Body of pancreas (tissue), 4 donors: ENCODE results near the gene IL6ST. TPM values are rescaled to one million over a fixed set of nuclear protein-coding genes. Genes with fewer than 3 reads are reported as not detected.

Experiments used
- ATAC-seq: fragments of 150-250 bp; one replicate; pipeline ENCODE4 v1.9.1; 2016
- DNase-seq, 4 donors: peaks; one replicate each; pipeline ENCODE4 v3.0.0-alpha.2; 2019
- H3K27ac ChIP-seq, 4 donors: fragments of 200-600 bp; sonication (generic); 1 replicate in 3 of 4; 2 replicates in 1 of 4; pipeline versions ENCODE4 v1.5.1 to v1.6.1; 2016 to 2019; ENCODE audit warnings: mild to moderate bottlenecking in 1 of 4, mixed read lengths in 1 of 4, moderate library complexity in 1 of 4
- H3K27me3 ChIP-seq, 2 donors: fragments of 200-600 bp; sonication (generic); one replicate each; pipeline ENCODE4 v1.6.0; 2016; ENCODE audit warnings: mild to moderate bottlenecking in 1 of 2
- H3K36me3 ChIP-seq, 2 donors: fragments of 200-600 bp; sonication (generic); replicated peaks in 1 of 2; 2 replicates each; pipeline ENCODE4 v1.5.1; 2016; ENCODE audit warnings: low read depth in 2 of 2; ENCODE audit not compliant: insufficient read depth in 1 of 2
- H3K4me1 ChIP-seq: fragments of 200-600 bp; sonication (generic); one replicate; pipeline ENCODE4 v1.6.0; 2016
- H3K4me3 ChIP-seq, 2 donors: fragments of 200-600 bp; sonication (generic); 1 replicate in 1 of 2; 2 replicates in 1 of 2; pipeline ENCODE4 v1.5.1; 2016 to 2019
- H3K9me3 ChIP-seq, 3 donors: fragments of 200-600 bp; sonication (generic); 1 replicate in 2 of 3; 2 replicates in 1 of 3; pipeline ENCODE4 v1.5.1; 2016
- CTCF ChIP-seq, 7 experiments: fragments of 450-650 bp in 4 of 7; fragments of 200-600 bp in 3 of 7; sonication (generic) in 3 of 7; IDR thresholded peaks; one replicate each; pipeline ENCODE4 v1.5.1; 2016 to 2019; ENCODE audit warnings: antibody characterized with exemption in 7 of 7
- POLR2A ChIP-seq, 3 donors: fragments of 450-650 bp; IDR thresholded peaks; one replicate each; pipeline ENCODE4 v1.6.1; 2016; ENCODE audit warnings: antibody characterized with exemption in 3 of 3, mild to moderate bottlenecking in 2 of 3
- WGBS, 2 donors: methylation state at CpG; one replicate each; pipeline ENCODE4 v1.1.5; 2017; 5-methylcytosine and 5-hydroxymethylcytosine counted together
- intact Hi-C: fragments of 100-400 bp; cut with DNase I; formaldehyde crosslinking; loops from one replicate; pipeline ENCODE4 v1.15.1; 2023
- total RNA-seq, 2 donors: library from RNA; depleted of rRNA; stranded (reverse); fragments of >200 nt; gene quantifications; one replicate each; pipeline ENCODE4 v1.1.0, GENCODE V29; 2016

IL6ST gene
- total RNA-seq, 2 donors from 2014 or later: 48.1 to 82.5 TPM

- H3K27me3 ChIP-seq: no peaks in the 10 kb centered on the region
- no peak for ATAC-seq
- intact Hi-C loops: no loop called here
- DNase-seq: no peak
- 87 to 91% methylated on average over 6 of the region's 6 CpGs for WGBS, 2 donors
- peaks cover 29% of the 10 kb centered on the region for H3K4me1 ChIP-seq
- H3K9me3 ChIP-seq: no peaks in the 10 kb centered on the region
- H3K27ac ChIP-seq: no peak overlapping the region
- H3K36me3 ChIP-seq: no peaks in the 10 kb centered on the region
- H3K4me3 ChIP-seq: no peak overlapping the region
- TF ChIP-seq POLR2A (IDR thresholded peaks at IDR 0.05) (no peak), CTCF (IDR thresholded peaks at IDR 0.05) (no peak)
Observed at GRCh38 chr5:55998966-55999365, 4.2 kb upstream of the IL6ST start.

- 80 to 82% methylated on average over 5 of the region's 5 CpGs for WGBS, 2 donors
- Histone ChIP-seq H3K27me3 (no peaks in the 10 kb centered on the region), H3K36me3 (no peaks in the 10 kb centered on the region), H3K9me3 (no peaks in the 10 kb centered on the region), H3K4me3 (no peak overlapping the region), H3K4me1 (peaks cover 18% of the 10 kb centered on the region), H3K27ac (no peak overlapping the region)
- no peak for ATAC-seq
- no peak for TF ChIP-seq CTCF (IDR thresholded peaks at IDR 0.05)
- no peak for TF ChIP-seq POLR2A (IDR thresholded peaks at IDR 0.05)
- no peak for DNase-seq
- intact Hi-C loops: no loop called here
Observed at GRCh38 chr5:55997742-55998351, 3.1 kb upstream of the IL6ST start.

GRCh38 chr5:55994998-55995914, 493 bp upstream of the IL6ST start:
- Histone ChIP-seq H3K36me3 (no peaks in the 10 kb centered on the region), H3K27me3 (no peaks in the 10 kb centered on the region), H3K9me3 (no peaks in the 10 kb centered on the region), H3K4me3 (peak overlapping the region; percentile 25 to 85), H3K4me1 (peaks cover 33% of the 10 kb centered on the region), H3K27ac (peak overlapping the region; percentile 96 to 100 (median 100))
- ATAC-seq (peak; percentile 95), DNase-seq (peak; percentile 98)
- TF ChIP-seq CTCF (IDR thresholded peaks at IDR 0.05): peak in 3 of 7 experiments; percentile 7 to 39 (median 37)
- TF ChIP-seq POLR2A (IDR thresholded peaks at IDR 0.05): peak; percentile 61 to 70 (median 66)
- WGBS, 2 donors: 0 to 1% methylated on average over 22 to 69 of the region's 70 CpGs
- intact Hi-C loops: no loop called here

GRCh38 chr5:55993731-55994494, 850 bp downstream of the IL6ST start:
- TF ChIP-seq POLR2A (IDR thresholded peaks at IDR 0.05): no peak
- no peak for TF ChIP-seq CTCF (IDR thresholded peaks at IDR 0.05)
- whole genome bisulfite sequencing, 2 donors: 0% methylated on average over 14 of the region's 14 CpGs
- ATAC-seq (no peak), DNase-seq (no peak)
- Histone ChIP-seq H3K4me1 (peaks cover 46% of the 10 kb centered on the region), H3K36me3 (no peaks in the 10 kb centered on the region), H3K4me3 (peak overlapping the region; percentile 51 to 85), H3K27ac (peak overlapping the region; percentile 96 to 100 (median 100)), H3K27me3 (no peaks in the 10 kb centered on the region), H3K9me3 (no peaks in the 10 kb centered on the region)
- intact Hi-C loops: no loop called here
